Stimulated activated CD4-positive, alpha-beta T cell treated with anti-CD3 and anti-CD28 coated beads, Interleukin-1b, Interleukin-23, amount 100 ng/mL, for 1 hour (primary cell): Measurements from ENCODE around the gene SAP30L.

Experiments
- DNase-seq, 2 donors: peaks; one replicate each; pipeline ENCODE4 v3.0.0-alpha.2; 2020; ENCODE audit warnings: low read depth in 2 of 2

The SAP30L gene, protein sequence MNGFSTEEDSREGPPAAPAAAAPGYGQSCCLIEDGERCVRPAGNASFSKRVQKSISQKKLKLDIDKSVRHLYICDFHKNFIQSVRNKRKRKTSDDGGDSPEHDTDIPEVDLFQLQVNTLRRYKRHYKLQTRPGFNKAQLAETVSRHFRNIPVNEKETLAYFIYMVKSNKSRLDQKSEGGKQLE

DNA sequence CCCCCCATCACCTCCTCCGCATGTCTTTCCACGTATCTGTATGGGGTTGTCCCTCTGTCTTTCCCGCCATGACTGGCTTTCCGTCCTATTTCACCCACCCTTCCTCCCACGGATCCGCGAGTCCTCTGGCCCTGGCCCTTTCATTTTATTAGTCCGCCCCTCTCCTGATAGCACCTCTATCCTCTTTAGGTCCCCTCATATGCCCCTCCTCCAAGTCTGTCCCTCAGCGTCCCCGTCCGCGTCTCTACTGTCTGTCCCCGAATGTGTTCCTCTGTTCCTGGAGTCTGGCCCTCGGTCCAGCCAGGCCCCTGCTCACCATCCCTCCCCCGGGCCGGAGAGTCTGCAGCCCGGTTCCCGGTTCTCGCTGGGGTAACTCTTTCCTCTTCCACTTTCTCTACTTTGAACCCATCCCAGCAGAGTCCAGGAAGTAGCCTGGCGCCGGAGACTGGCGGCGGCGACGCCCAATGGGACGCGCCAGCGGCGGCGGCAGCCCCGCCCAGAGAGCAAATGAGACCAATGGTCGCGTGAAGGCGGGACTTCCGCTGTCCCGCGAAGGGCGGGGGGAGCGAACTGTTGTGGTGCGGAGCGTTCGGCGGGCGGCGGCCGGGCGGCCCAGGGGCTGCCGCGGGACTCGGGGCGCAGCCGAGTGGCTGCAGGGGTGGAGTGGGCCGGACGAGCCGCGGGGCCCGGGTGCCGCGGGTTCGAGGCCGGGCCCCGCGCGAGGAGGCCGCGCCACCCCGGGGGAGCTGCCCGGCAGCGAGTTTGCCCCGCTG, at the start of gene SAP30L:
Gene SAP30L, plus strand, starts transcription at position 576 of the 773 bp plus-strand sequence. CDS start 608 bp downstream, outside the sequence.
- peak; percentile 82 to 87 for DNase-seq

DNA sequence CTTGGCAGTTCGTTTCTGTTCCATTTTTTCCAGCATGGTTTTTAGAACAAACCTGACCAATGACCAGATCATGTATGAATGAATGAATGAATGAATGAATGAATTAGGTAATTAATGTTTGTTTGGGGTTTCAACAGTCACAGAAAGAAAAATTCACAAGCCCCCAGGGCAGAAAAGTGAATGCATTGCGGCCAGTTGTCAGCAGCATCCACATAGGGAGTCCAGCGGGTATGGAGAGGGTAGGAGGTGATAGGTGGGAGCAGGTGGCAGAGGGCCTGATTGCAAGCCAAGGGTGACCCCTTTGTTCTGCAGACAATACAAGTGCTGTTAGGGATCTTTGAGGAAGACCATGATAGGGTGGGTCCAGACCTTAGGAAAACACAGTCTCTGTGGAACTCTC, 49.7 kb upstream of the SAP30L start:
- no peak for DNase-seq

DNA sequence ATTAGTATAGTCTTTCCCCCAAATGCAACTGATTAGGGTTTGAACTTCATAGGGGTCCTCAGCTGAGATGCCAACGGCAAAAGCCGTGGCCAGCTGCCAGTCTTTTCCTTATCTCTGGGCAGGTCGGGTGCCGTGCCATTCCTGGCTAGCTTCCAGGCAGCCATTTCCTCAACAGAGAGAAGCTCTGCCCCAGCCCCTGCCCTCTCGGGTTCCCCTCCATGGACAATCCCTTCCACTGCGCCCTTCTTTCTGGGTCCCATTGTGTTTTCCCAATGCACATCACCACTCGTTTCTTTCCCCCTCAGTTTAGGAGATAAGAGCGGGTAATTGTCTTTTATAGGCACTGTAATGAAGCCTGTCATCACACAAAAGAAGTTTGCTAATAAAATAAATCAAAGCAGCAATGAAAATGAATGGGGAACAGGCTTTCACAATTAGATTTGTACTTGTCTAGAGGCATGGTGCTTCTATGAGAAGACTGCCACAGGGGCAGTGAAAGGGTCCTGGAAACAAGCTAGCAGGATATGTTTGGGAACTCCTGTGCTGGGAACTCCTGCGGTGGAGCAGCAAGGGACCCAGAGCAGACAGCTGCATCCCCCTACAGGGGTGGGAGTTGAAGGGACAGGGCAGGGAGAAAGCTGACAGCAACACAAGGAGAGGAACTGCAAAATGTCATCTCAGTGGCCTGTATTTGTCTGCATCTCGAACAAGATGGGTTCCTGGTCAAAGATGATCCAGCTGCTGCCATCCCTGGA, 48.0 kb upstream of the SAP30L start:
- DNase-seq, result no peak

DNA sequence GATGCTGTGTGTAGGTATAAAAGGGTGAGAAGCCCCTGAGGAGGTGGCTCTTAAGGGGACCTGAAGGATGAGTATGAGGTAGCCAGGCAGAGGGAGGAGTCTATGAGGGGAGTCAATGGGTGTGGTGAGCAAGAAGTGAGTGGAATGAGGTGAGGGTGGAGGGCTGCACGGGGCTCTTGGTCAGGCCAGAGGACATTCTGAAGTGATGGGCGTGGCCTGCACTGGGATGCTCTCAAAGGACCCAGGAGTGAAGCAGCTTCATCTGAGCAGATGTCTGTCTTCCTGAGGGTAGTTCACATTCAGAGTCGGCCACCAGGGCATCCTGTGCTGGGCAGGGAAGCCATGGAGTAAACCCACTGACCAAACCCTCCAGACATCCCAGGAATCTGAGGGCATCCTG, 45.1 kb upstream of the SAP30L start:
- DNase-seq, result no peak

DNA sequence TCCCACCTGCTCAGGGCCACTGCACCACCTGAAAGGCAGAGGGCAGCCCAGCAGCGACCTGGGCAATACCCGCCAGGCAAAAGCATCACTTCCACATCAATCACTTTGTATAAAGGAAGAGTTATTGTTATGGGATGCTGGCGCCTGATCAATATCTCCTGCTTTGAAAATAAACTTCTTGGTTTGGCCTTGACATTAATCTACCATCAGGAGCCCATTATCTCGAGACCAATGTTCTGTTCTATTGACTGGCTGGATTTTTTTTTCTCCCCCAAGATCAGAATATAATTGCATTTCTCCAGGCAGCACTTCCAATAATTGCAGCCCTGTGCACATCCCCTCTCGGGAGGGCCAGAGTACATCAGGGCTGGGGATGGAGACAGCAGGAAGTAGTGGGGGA, 44.4 kb upstream of the SAP30L start:
- DNase-seq, result no peak

DNA sequence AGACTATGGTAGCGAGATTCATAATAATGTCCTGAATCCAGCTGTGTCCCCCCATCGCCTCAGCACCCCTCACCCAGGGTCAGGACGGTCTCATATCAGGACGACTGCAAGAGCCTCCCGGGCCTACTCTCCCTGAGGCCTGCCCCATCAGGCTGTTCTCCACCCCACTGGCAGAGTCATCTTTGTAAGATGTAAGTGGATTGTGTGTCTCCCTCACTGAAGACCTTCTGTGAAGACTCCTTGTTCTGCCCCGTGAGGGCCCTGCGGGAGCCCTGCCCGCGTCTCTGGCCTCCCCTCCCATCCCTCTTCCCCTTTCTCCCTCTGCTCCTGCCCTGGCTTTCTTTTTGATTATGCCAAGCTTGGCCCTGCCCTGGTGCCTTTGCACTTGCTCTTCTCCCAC, 43.9 kb upstream of the SAP30L start:
- DNase-seq, result no peak

DNA sequence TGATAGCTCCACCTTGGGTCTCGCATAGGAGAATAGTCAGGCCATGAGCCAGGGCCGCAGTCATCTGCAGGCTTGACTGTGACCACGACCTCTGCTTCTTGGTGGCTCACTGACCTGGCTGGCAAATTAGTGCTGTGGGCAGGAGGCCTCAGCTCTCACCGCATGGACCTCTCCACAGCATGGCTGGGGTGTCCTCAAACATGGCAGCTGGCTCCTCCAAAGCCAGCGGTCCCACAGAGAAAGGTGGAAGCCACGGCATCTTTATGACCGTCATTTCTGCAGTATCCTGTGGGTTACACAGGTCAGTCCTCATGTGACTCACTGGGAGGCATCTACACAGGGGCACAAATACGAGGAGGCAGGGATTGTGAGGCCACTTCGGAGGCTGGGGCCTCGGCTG, 43.2 kb upstream of the SAP30L start:
- DNase-seq, result no peak

DNA sequence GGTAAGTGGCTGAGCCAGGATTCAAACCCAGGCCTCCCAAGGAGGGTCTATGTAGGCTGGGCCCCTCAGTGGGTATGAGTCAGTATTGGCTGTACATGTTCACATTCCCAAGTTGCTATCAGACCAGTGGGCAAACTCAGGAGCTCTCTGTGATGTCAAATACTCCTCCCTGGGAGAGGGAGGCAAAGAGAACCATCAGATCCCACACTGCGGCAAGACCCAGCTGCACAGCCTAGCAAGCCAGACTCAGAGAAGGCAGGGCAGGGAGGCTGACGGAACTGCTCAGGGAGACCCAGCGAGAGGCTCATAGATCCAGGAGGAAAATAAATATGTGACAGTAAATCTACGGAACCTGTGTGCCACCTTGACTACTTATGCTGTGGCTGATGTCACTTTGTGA, 42.6 kb upstream of the SAP30L start:
- no peak for DNase-seq

DNA sequence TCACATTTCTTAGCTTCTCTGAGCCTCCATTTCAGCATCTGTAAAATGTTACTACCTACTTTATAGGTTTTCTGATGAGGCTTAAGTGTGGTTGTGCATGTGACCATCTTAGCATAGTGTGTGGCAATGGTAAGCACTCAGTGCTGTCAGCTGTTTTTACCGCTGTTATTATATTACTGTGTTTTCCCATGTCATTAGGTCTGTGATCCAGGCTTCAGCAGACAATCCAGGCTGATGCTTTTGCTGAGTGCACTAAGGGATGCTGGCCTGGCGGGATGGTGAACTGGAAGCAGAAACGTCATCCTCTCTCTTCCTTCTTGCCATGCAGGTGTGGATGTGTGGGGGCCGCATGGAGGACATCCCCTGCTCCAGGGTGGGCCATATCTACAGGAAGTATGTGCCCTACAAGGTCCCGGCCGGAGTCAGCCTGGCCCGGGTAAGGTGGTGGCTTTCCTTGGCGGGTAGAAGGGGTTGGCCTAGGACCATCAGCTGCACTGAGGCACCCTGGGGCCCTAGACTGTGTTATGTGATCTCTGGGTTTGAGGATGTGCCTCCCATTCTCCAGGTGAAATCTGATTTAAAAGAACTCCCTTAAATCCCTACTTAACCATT, 41.9 kb upstream of the SAP30L start:
- no peak for DNase-seq

DNA sequence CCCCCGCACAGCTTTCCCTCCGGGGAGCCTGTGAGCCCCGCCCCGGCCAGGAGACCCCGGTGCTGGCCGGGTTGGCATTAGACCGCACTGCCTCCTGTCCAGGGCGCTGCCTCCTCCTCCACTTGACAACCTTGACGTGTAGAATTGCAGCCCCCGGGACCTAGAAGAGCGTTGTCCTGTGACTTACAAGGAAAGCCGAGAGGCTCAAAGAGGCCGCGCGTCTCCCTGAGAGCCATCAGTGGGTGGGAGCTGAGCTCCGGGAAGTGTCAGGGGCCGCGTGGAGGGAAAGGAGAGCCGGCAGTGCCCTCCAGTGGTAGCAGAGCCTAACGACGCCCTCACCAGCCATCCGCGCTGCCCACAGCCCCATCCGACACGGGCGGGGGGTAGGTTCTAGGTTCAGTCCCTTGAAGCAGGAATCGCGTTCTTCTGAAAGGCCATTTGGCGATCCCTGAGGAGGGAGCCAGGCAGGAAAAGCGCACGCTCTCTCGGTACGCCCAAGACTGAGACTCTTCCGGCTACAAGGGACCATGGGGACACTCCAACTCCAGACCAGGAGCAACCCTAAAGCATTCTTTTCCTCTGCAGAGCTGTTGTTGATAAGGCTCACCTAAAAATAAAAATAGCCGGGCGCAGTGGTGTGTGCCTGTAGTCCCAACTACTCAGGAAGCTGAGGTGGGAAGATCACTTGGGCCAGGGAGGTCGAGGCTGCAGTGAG, 40.6 kb upstream of the SAP30L start:
- peak; percentile 24 to 56 for DNase-seq

DNA sequence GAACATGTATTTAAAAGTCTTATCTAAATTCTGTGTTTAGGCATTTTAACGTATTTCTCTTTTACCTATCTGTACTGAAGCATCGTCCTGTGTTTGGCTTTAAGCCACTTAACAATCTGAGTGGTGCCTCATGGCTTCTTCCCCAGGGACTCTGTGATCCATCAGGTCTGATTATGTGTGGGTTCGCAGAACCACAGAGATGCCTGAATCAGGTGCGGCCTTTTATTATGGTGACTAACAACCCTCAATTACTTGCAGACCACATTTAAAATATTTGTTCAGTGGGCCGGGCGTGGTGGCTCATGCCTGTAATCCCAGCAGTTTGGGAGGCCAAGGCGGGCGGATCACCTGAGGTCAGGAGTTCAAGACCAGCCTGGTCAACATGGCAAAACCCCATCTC, 39.6 kb upstream of the SAP30L start:
- no peak for DNase-seq

DNA sequence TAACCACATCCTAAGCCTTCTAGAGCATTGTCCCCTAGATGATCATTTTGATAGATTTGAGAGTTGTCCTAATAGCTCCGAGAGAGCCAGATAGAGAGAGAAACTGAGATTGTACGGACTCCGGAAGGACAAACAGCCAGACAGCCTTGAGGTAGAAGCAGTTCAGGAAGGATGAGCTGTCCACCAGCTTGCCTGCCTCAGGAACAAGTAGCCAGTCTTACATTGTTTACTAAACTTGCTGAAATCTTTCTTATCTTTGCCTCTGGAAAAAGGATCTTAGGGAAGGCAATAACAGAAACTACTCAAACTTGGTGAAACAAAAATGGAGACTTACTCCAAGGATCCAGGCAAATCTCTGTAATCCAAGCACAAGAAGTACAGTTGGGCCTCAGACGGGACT, 39.0 kb upstream of the SAP30L start:
- DNase-seq, result no peak

DNA sequence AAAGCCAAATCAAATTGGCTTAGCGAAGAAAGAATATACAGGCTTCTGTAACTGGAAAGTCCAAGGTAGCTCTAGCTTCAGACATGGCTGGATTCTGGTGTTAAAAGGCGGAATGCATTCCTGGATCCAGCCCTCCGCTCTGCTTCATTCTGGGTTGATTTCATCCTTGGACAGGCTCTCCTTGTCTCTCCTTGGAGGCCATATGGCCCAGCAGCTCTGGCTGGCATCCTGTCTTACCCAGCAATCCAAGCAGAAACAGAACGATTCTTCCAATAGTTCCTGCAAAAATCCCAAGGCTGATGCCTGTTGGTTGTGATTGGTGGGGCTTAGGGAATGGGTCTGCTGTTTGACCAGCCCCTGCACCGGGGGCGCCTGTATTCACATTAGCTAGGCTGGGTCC, 37.0 kb upstream of the SAP30L start:
- DNase-seq, result no peak

DNA sequence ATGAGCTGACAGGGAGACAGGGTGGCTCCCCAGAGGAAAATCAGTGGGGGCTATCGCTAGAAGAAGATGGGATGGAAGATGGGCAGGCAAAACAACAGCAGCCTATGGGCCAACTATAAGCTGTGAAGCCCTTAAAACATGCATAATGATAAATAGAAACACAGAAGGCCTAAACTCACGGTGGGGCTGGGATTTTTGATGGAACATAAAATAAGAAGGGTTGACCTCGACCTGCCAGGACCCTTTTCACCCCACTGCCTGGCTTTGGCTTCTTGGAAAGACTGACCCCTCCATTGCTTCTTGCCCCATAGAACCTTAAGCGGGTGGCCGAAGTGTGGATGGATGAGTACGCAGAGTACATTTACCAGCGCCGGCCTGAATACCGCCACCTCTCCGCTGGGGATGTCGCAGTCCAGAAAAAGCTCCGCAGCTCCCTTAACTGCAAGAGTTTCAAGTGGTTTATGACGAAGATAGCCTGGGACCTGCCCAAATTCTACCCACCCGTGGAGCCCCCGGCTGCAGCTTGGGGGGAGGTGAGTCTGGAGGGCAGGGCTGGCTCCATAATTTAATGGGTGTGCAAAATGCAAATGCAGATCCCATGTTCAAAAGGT, 36.5 kb upstream of the SAP30L start:
- DNase-seq, result no peak

DNA sequence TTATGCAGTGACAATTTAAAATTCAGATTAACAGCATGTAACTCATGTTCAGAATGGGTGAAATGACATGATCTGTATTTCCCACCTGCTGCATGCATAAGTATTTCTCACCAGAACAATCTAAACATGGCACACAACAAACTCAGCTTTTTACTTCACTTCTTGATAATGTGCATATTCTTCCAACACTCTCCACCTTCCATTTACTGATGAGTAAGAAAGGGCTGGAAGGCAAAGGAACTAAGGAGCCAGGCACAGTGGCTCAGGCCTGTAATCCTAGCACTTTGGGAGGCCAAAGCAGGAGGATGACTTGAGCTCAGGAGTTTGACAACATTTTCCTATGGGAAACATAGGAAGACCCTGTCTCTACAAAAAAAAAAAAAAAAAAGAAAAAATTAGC, 35.8 kb upstream of the SAP30L start:
- DNase-seq, result no peak

DNA sequence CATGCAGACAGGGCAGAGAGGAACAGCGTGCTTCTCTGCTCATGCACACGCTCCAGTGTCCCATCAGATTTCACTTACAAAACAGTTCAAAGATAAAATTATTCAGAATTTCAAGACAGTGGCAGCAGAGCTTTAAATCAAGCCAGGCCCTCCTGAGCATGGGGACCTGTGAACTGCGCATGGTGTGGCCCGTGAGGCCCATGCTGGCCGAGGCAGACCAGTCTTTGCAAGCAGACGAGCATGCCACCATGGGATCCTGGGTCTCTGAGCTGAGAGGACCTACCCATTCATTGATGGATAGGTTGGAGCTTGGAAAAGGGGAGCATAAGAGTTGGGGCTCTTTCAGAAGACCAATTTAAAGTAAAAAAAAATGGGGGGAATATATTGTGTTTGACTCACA, 35.0 kb upstream of the SAP30L start:
- DNase-seq, result no peak

DNA sequence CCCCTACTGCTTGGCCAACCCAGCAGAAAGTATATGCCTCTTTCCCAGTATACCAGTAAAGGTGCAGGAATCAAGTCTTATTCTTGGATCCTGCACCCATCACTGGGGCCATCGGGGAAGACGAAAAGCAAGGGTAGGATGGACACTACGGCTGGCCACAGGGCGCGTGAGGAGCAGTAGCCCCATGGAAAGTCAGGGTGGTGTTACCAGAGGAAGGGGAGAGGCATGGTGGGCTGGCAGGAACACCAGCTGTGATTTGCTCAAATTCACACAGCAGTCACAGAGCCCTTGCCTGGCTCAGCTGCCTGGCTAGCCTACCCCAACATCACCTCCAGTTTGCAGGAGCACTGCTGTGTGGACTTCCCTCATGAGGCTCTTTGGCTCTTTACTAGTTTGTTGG, 34.5 kb upstream of the SAP30L start:
- no peak for DNase-seq

DNA sequence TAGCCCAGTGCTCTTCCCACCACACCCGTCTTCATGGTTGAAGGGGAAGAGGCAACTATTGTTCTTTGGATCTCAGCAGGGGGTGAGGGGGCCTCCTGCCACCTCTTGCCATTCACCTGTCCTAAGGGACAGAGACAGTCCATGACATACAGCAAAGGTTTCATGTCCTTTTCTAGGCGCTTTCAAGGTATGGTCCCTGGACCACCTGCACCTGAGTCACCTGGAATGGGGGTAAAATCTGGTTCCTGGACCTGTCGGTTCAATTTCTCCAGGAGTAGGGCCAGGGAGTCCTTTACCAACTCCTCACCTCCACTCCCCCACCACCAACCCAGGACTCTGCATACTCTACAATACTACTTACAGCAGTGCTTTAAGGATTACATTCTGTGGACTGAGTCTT, 33.5 kb upstream of the SAP30L start:
- DNase-seq, result no peak

DNA sequence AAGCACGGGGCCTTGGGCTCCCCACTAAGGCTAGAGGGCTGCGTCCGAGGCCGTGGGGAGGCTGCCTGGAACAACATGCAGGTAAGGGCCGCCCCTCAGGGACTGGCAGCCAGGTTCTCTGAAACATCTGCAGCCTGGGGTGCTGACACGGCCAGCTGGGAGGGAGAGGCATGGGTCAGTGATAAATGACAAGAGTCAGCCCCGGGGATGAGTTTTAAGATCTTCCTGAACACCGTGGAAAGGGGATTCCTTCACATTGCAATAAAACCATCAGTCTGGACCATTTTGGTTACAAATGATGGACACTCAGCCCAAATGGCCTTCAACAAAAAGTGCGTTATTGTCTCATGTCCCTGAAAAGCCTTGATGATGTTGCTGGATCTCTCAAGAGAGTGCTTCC, 32.9 kb upstream of the SAP30L start:
- no peak for DNase-seq

DNA sequence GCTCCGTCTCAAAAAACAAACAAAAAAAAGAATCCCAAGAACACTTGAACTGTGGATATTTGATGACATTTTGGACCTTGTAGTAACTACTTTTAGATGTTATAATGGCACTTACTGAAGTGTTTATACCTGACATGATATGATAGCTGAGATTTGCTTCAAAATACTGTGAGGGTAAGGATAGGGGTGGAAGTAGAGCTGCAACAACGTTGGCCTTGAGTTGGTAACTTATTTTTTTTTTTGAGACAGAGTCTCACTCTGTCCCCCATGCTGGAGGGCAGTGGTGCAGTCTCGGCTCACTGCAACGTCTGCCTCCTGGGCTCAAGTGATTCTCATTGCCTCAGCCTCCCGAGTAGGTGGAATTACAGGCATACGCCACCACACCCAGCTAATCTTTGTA, 30.7 kb upstream of the SAP30L start:
- DNase-seq, result no peak

DNA sequence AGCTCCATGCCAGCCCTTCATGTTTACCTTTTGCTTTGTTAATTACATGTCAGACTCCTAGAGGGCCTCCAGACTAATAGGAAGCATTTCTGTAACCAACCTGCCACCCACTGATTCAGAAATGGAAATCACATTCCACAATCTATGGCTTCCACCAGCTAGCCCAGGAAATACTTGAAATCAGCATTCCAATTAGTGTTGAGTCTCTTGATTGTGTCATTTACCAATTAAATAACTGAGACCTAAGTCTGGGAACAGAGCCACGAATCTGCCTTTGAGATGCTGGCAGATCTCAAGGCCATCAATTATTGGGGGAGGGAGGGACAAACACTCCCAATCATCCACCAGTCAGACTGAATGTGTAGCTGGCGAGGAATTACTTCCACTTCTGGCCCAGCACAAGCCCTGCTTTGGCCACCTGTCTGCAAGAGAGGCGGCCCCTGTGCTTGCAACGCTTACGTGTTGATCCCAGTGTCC, 27.4 kb upstream of the SAP30L start:
- no peak for DNase-seq
